Lower leg skin (tissue), 4 donors: Measurements from ENCODE around the gene MAPK12. TPM values are rescaled to one million over a fixed set of nuclear protein-coding genes. Genes with fewer than 3 reads are reported as not detected.

Source experiments
- DNase-seq, 2 donors: peaks; one replicate each; pipeline ENCODE4 v3.0.0-alpha.2; 2019; ENCODE audit warnings: low spot score in 2 of 2
- H3K4me3 ChIP-seq: fragments of 200-600 bp; sonication (generic); 2 replicates; pipeline ENCODE4 v1.5.1; 2017; ENCODE audit warnings: mild to moderate bottlenecking, low read depth; ENCODE audit not compliant: poor library complexity, severe bottlenecking
- CTCF ChIP-seq, 3 donors: fragments of 450-650 bp; IDR thresholded peaks; one replicate each; pipeline ENCODE4 v1.5.1; 2016; ENCODE audit warnings: antibody characterized with exemption in 3 of 3, mild to moderate bottlenecking in 3 of 3, moderate library complexity in 2 of 3
- POLR2A ChIP-seq, 2 donors: fragments of 450-650 bp; IDR thresholded peaks; one replicate each; pipeline ENCODE4 v1.6.1; 2016 to 2017; ENCODE audit warnings: antibody characterized with exemption in 2 of 2, mild to moderate bottlenecking in 1 of 2, moderate library complexity in 1 of 2
- WGBS, 2 donors: methylation state at CpG; one replicate each; pipeline ENCODE4 v1.1.5; 2018; 5-methylcytosine and 5-hydroxymethylcytosine counted together
- intact Hi-C: fragments of 100-400 bp; cut with DNase I; formaldehyde crosslinking; loops from one replicate; pipeline ENCODE4 v1.15.0; 2023; ENCODE audit warnings: low total_unique reads
- total RNA-seq, 4 donors: library from RNA; depleted of rRNA; stranded (reverse); fragments of >200 nt; gene quantifications; one replicate each; pipeline ENCODE4 v1.1.0, GENCODE V29; 2016

The MAPK12 gene
- total RNA-seq, 4 donors from 2014 or later = 0.99 to 3.5 (median 1.8) TPM

GRCh38 chr22:50296658-50297490 is 35.4 kb upstream of the MAPK12 start:
- intact Hi-C loops = no loop called here
- TF ChIP-seq CTCF (IDR thresholded peaks at IDR 0.05) = no peak
- no peak for TF ChIP-seq POLR2A (IDR thresholded peaks at IDR 0.05)
- H3K4me3 ChIP-seq = no peak overlapping the region
- 65 to 68% methylated on average over 25 to 29 of the region's 29 CpGs for WGBS, 2 donors
- DNase-seq = no peak

- no peak overlapping the region for H3K4me3 ChIP-seq
- intact Hi-C loops = no loop called here
- no peak for TF ChIP-seq POLR2A (IDR thresholded peaks at IDR 0.05)
- no peak for TF ChIP-seq CTCF (IDR thresholded peaks at IDR 0.05)
- DNase-seq = no peak
- 50 to 60% methylated on average over 1 to 5 of the region's 5 CpGs for WGBS, 2 donors
Measured at GRCh38 chr22:50294319-50294656, 32.8 kb upstream of the MAPK12 start.

DNA sequence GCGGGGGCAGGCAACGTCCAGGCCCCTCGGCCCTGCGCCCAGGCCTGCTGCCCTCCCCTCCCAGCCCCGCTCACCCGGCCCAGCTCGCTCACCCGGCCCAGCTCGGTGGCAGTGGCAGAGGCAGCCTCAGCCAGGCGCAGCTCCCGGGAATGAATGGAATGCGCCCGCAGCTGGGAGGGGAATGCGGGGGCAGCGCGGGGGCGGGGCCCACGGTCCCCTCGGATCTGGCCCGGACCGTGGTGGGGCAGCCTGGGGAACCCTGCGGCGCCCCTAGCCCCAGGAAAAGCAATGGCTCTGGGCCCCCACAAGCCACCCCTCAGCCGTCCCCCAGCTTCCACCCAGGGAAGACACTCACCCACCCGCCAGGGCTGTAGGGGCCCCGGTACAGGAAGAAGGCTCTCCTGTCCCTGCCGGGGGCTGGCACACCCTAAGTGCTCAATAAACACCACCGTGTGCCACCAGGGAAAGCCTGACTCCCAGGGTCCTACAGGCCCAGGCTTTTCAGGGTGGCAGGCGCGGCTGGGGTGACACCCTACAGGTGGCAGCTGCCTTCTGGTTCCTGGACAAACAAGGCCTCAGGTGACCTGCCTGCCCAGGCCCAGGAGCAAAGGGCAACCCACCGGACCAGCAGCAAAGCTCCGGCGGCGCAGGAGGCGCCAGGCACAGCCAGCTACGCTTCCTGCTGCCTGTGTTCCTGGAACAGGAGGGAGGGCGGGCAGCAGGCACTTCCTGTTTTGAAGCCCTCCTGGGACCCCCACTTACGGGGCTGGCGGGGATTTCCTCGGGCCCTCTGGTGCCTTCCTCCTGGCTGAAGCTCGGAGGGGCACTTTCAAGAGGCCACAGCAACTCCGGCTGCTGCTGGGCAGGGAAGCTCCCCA is 32.2 kb upstream of the MAPK12 start:
- H3K4me3 ChIP-seq = no peak overlapping the region
- no peak for DNase-seq
- no peak for TF ChIP-seq POLR2A (IDR thresholded peaks at IDR 0.05)
- no peak for TF ChIP-seq CTCF (IDR thresholded peaks at IDR 0.05)
- WGBS, 2 donors = 17 to 19% methylated on average over 19 to 26 of the region's 42 CpGs
- intact Hi-C loops = no loop called here

- WGBS, 2 donors = 67 to 76% methylated on average over 16 to 19 of the region's 29 CpGs
- no peak for TF ChIP-seq CTCF (IDR thresholded peaks at IDR 0.05)
- TF ChIP-seq POLR2A (IDR thresholded peaks at IDR 0.05) = no peak
- intact Hi-C loops = no loop called here
- H3K4me3 ChIP-seq = no peak overlapping the region
- no peak for DNase-seq
Measured at GRCh38 chr22:50292643-50293440, 31.4 kb upstream of the MAPK12 start.

DNA sequence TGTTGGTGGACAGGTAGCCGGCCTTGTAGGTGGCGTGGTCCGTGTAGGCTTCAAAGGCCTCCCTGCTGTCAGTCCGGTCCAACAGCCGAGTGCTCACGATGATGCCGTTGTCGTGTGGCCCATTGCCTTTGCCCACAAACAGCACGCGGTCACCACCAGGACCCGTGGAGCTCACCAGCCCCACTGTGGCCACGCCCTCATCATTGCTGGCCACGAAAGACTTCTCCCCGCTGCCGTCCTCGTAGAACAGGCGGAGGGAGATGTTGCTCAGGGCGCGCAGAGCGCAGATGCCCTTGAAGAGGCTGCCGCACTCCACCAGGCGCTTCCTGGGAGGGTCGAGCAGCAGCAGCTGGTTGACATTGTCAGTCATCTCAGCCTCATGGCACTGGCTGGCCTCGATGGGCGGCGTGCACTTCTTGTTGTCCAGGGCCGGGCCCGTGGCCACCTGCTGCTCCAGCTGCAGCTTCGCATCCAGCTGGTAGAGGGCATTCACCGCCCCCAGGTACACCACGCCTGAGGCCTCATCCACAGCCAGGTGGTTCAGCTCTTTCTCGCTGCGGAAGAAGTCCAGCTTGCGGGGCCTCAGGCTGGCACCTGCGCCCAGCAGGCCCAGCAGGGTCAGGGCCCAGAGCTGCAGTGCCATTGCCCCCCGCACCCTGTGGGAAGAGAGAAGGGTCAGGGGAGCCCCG is 28.6 kb upstream of the MAPK12 start:
- DNase-seq = no peak
- 90 to 93% methylated on average over 30 to 37 of the region's 37 CpGs for WGBS, 2 donors
- intact Hi-C loops = no loop called here
- H3K4me3 ChIP-seq = no peak overlapping the region
- TF ChIP-seq POLR2A (IDR thresholded peaks at IDR 0.05) = no peak
- TF ChIP-seq CTCF (IDR thresholded peaks at IDR 0.05) = no peak
